ENCODE results near the gene BCAR3.

Gene BCAR3

GRCh38 chr1:93707956-93708355 is 26.3 kb upstream of the BCAR3 start:
- no peaks in the 10 kb centered on the region for H3K36me3 ChIP-seq (ENCODE audit: low read length)
- no peak overlapping the region for H3K9ac ChIP-seq (ENCODE audit: low read length)
- H3K4me3 ChIP-seq (ENCODE audit: insufficient read depth, low read length, poor library complexity, severe bottlenecking): no peak overlapping the region
- H3K27me3 ChIP-seq (ENCODE audit: low read length): no peaks in the 10 kb centered on the region
- no peaks in the 10 kb centered on the region for H3F3A ChIP-seq (ENCODE audit: insufficient read depth)
- no peak for TF ChIP-seq EZH2phosphoT487 (conservative IDR thresholded peaks at IDR 0.05; ENCODE audit: low read length)
- TF ChIP-seq CTCF (IDR thresholded peaks at IDR 0.05; ENCODE audit: insufficient read depth, low read length, poor library complexity, severe bottlenecking): no peak
- H3K9me3 ChIP-seq (ENCODE audit: insufficient read depth, low read length): no peaks in the 10 kb centered on the region
- no peaks in the 10 kb centered on the region for H3K9me2 ChIP-seq (replicated peaks; ENCODE audit: insufficient read depth, low read length)
- H3K27ac ChIP-seq (ENCODE audit: low read depth, low read length): no peak overlapping the region
- no peak overlapping the region for H3K4me2 ChIP-seq (ENCODE audit: low read depth, low read length, poor library complexity, severe bottlenecking)
- H4K20me1 ChIP-seq (ENCODE audit: low read depth, low read length): no peaks in the 10 kb centered on the region
- no peaks in the 10 kb centered on the region for H3K79me2 ChIP-seq (ENCODE audit: insufficient read depth, low read length)
- no peak overlapping the region for H2AFZ ChIP-seq (ENCODE audit: low read depth, low read length, severe bottlenecking)

- Histone ChIP-seq H4K20me1 (ENCODE audit: low read depth, low read length) (no peaks in the 10 kb centered on the region), H2AFZ (ENCODE audit: low read depth, low read length, severe bottlenecking) (no peak overlapping the region), H3F3A (ENCODE audit: insufficient read depth) (no peaks in the 10 kb centered on the region), H3K9me3 (ENCODE audit: insufficient read depth, low read length) (no peaks in the 10 kb centered on the region), H3K79me2 (ENCODE audit: insufficient read depth, low read length) (no peaks in the 10 kb centered on the region), H3K4me2 (ENCODE audit: low read depth, low read length, poor library complexity, severe bottlenecking) (no peak overlapping the region), H3K27ac (ENCODE audit: low read depth, low read length) (no peak overlapping the region), H3K36me3 (ENCODE audit: low read length) (no peaks in the 10 kb centered on the region), H3K27me3 (ENCODE audit: low read length) (no peaks in the 10 kb centered on the region), H3K9ac (ENCODE audit: low read length) (no peak overlapping the region), H3K9me2 (replicated peaks; ENCODE audit: insufficient read depth, low read length) (no peaks in the 10 kb centered on the region), H3K4me3 (ENCODE audit: insufficient read depth, low read length, poor library complexity, severe bottlenecking) (no peak overlapping the region)
- no peak for TF ChIP-seq EZH2phosphoT487 (conservative IDR thresholded peaks at IDR 0.05; ENCODE audit: low read length)
- no peak for TF ChIP-seq CTCF (IDR thresholded peaks at IDR 0.05; ENCODE audit: insufficient read depth, low read length, poor library complexity, severe bottlenecking)
Measured at GRCh38 chr1:93705892-93706500, 24.4 kb upstream of the BCAR3 start.

- Histone ChIP-seq H3K27ac (ENCODE audit: low read depth, low read length) (no peak overlapping the region), H3K4me3 (ENCODE audit: insufficient read depth, low read length, poor library complexity, severe bottlenecking) (no peak overlapping the region), H4K20me1 (ENCODE audit: low read depth, low read length) (no peaks in the 10 kb centered on the region), H2AFZ (ENCODE audit: low read depth, low read length, severe bottlenecking) (no peak overlapping the region), H3K27me3 (ENCODE audit: low read length) (no peaks in the 10 kb centered on the region), H3K9me3 (ENCODE audit: insufficient read depth, low read length) (no peaks in the 10 kb centered on the region), H3K36me3 (ENCODE audit: low read length) (no peaks in the 10 kb centered on the region), H3K9ac (ENCODE audit: low read length) (no peak overlapping the region), H3F3A (ENCODE audit: insufficient read depth) (no peaks in the 10 kb centered on the region), H3K79me2 (ENCODE audit: insufficient read depth, low read length) (no peaks in the 10 kb centered on the region), H3K4me2 (ENCODE audit: low read depth, low read length, poor library complexity, severe bottlenecking) (no peak overlapping the region), H3K9me2 (replicated peaks; ENCODE audit: insufficient read depth, low read length) (no peaks in the 10 kb centered on the region)
- TF ChIP-seq EZH2phosphoT487 (conservative IDR thresholded peaks at IDR 0.05; ENCODE audit: low read length) (no peak), CTCF (IDR thresholded peaks at IDR 0.05; ENCODE audit: insufficient read depth, low read length, poor library complexity, severe bottlenecking) (no peak)
Measured at GRCh38 chr1:93704052-93704451, 22.4 kb upstream of the BCAR3 start.

Data from SU-DHL-6 (cell line).